A673 (cell line): ENCODE data around the gene KCNH3. TPM values are rescaled to one million over a fixed set of nuclear protein-coding genes. Genes with fewer than 3 reads are reported as not detected.

Experiments used
- BruUV-seq: library from RNA; stranded (reverse); fragments of 400-500 nt; replicated peaks from 2 replicates; lab custom pipeline; 2021; lab: Mats Ljungman, UMichigan
- CTCF ChIA-PET: fragments of 300-600 bp; sonication (Branson Sonifier 250); formaldehyde crosslinking; loops from one replicate; lab custom pipeline; 2022; ENCODE audit warnings: antibody characterized with exemption; lab: Charles Lee
- POLR2A ChIA-PET: fragments of 300-600 bp; sonication (Branson Sonifier 250); formaldehyde crosslinking; loops from one replicate; lab custom pipeline; 2022; ENCODE audit warnings: antibody characterized with exemption; ENCODE audit not compliant: low non-redundant PET; lab: Charles Lee
- DNase-seq: peaks from one replicate; pipeline ENCODE4 v3.0.0-alpha.2; 2015; ENCODE audit warnings: low spot score
- H3K27ac ChIP-seq: fragments of 200-600 bp; sonication (generic); 2 replicates; pipeline ENCODE4 v1.5.1; 2016; ENCODE audit warnings: mixed run types, low read depth, mild to moderate bottlenecking, mixed read lengths, antibody characterized with exemption, low read length; ENCODE audit not compliant: poor library complexity, severe bottlenecking
- H3K27me3 ChIP-seq: fragments of 200-600 bp; sonication (generic); replicated peaks from 2 replicates; pipeline ENCODE4 v1.6.1; 2017; ENCODE audit warnings: mixed run types, low read depth, mild to moderate bottlenecking, mixed read lengths, antibody characterized with exemption, low read length; ENCODE audit not compliant: insufficient read depth, poor library complexity
- H3K36me3 ChIP-seq: fragments of 200-600 bp; sonication (generic); 2 replicates; pipeline ENCODE4 v1.6.1; 2016; ENCODE audit warnings: mixed run types, mild to moderate bottlenecking, mixed read lengths, antibody characterized with exemption, low read length; ENCODE audit not compliant: insufficient read depth, poor library complexity, severe bottlenecking
- H3K4me1 ChIP-seq: fragments of 200-600 bp; sonication (generic); 2 replicates; pipeline ENCODE4 v1.6.1; 2017; ENCODE audit warnings: mixed run types, mild to moderate bottlenecking, mixed read lengths, antibody characterized with exemption, low read length; ENCODE audit not compliant: insufficient read depth, poor library complexity, severe bottlenecking
- H3K4me3 ChIP-seq: fragments of 200-600 bp; sonication (generic); 2 replicates; pipeline ENCODE4 v1.5.1; 2016; ENCODE audit warnings: low read depth, mixed run types, mild to moderate bottlenecking, mixed read lengths, low read length; ENCODE audit not compliant: poor library complexity, severe bottlenecking
- H3K9me3 ChIP-seq: fragments of 200-600 bp; sonication (generic); 2 replicates; pipeline ENCODE4 v1.6.1; 2016; ENCODE audit warnings: mixed run types, low read depth, mild to moderate bottlenecking, mixed read lengths, antibody characterized with exemption, low read length; ENCODE audit not compliant: poor library complexity, severe bottlenecking
- EZH2 ChIP-seq: fragments of 200-600 bp; sonication (generic); IDR thresholded peaks from 2 replicates; pipeline ENCODE4 v1.6.1; 2017; ENCODE audit warnings: borderline replicate concordance, low read depth, mild to moderate bottlenecking, mixed read lengths, antibody characterized with exemption, low read length; ENCODE audit not compliant: poor library complexity, severe bottlenecking
- intact Hi-C: fragments of 100-400 bp; cut with micrococcal nuclease; formaldehyde crosslinking; loops from one replicate; pipeline ENCODE4 v1.10.0; 2022; ENCODE audit not compliant: unreplicated experiment
- total RNA-seq: library from RNA; stranded (reverse); gene quantifications from 2 replicates; pipeline ENCODE4 v1.2.3, GENCODE V29; 2021
- TF ChIP-seq, protein P1 (sequence below): fragments of 300-800, 200-600 bp; sonication (generic); conservative IDR thresholded peaks from 2 replicates; pipeline ENCODE4 v1.5.1; 2017; ENCODE audit warnings: low read depth, mild to moderate bottlenecking, antibody characterized with exemption, low read length, moderate library complexity, mixed read lengths

KCNH3 gene
- total RNA-seq, 1 experiment from 2014 or later = 4.0 TPM

DNA sequence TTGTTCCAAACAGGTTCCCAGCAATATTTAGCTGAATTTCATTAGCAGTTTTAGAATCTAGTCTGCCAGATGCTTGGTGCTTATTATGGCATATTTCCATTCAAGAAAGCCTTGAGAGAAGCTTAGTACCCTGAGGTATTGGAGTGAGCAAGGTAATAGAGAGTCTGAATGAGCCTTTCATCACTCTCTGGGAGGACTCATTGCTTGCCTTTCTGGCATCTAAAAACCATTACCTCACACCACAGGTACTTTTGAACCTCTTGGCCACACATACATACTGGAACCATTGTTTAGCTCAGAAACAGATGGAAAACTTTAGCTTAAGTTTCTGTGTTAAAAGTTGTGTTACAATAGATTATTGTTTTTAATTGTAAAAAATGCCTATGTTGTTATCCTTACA lies 27.4 kb upstream of the KCNH3 start:
- no peak for DNase-seq
- TF ChIP-seq EZH2 = no peak
- TF ChIP-seq, protein P1, sequence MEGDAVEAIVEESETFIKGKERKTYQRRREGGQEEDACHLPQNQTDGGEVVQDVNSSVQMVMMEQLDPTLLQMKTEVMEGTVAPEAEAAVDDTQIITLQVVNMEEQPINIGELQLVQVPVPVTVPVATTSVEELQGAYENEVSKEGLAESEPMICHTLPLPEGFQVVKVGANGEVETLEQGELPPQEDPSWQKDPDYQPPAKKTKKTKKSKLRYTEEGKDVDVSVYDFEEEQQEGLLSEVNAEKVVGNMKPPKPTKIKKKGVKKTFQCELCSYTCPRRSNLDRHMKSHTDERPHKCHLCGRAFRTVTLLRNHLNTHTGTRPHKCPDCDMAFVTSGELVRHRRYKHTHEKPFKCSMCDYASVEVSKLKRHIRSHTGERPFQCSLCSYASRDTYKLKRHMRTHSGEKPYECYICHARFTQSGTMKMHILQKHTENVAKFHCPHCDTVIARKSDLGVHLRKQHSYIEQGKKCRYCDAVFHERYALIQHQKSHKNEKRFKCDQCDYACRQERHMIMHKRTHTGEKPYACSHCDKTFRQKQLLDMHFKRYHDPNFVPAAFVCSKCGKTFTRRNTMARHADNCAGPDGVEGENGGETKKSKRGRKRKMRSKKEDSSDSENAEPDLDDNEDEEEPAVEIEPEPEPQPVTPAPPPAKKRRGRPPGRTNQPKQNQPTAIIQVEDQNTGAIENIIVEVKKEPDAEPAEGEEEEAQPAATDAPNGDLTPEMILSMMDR = no peak
- CTCF ChIA-PET = interaction anchor here (3.7 kb wide), 1 partner anchor 152 kb away, joined by 79 read pairs; no protein-coding TSS in a partner anchor
- no TSS peak for BruUV-seq
- intact Hi-C loops = no loop called here
- H3K27me3 ChIP-seq = no peaks in the 10 kb centered on the region
- H3K4me1 ChIP-seq = peaks cover 23% of the 10 kb centered on the region
- peak overlapping the region; percentile 17 for H3K27ac ChIP-seq
- H3K9me3 ChIP-seq = no peaks in the 10 kb centered on the region
- POLR2A ChIA-PET = interaction anchor here (0.5 kb wide), 1 partner anchor 153 kb away, joined by 5 read pairs; no protein-coding TSS in a partner anchor
- H3K4me3 ChIP-seq = no peak overlapping the region
- peaks cover 3% of the 10 kb centered on the region for H3K36me3 ChIP-seq

GRCh38 chr12:49512546-49512945 lies 26.3 kb upstream of the KCNH3 start:
- TF ChIP-seq EZH2 = no peak
- TF ChIP-seq, protein P1 = no peak
- Histone ChIP-seq H3K27me3 (no peaks in the 10 kb centered on the region), H3K27ac (no peak overlapping the region), H3K4me1 (peaks cover 16% of the 10 kb centered on the region), H3K9me3 (no peaks in the 10 kb centered on the region), H3K36me3 (no peaks in the 10 kb centered on the region), H3K4me3 (no peak overlapping the region)
- BruUV-seq = no TSS peak
- intact Hi-C loops = no loop called here
- ChIA-PET POLR2A (no interaction called here), CTCF (interaction anchor here (3.7 kb wide), 1 partner anchor 153 kb away, joined by 79 read pairs; no protein-coding TSS in a partner anchor)
- DNase-seq = no peak

GRCh38 chr12:49515266-49515665 lies 23.6 kb upstream of the KCNH3 start:
- ChIA-PET POLR2A (no interaction called here), CTCF (interaction anchor here (1.0 kb wide), 1 partner anchor 157 kb away, joined by 3 read pairs; no protein-coding TSS in a partner anchor)
- intact Hi-C loops = no loop called here
- H3K9me3 ChIP-seq = no peaks in the 10 kb centered on the region
- peaks cover 13% of the 10 kb centered on the region for H3K4me1 ChIP-seq
- no TSS peak for BruUV-seq
- no peak overlapping the region for H3K27ac ChIP-seq
- H3K4me3 ChIP-seq = no peak overlapping the region
- no peak for TF ChIP-seq EZH2
- TF ChIP-seq, protein P1 = no peak
- H3K27me3 ChIP-seq = no peaks in the 10 kb centered on the region
- DNase-seq = no peak
- no peaks in the 10 kb centered on the region for H3K36me3 ChIP-seq
